ENCODE data around the gene SYF2. TPM values are rescaled to one million over a fixed set of nuclear protein-coding genes. Genes with fewer than 3 reads are reported as not detected.

Gene SYF2
- total and polyA plus RNA-seq, 2 of the 13 experiments (the other 11 are each of a cell fraction or from before 2014, with no cell fraction given) = 17.8 to 34.1 TPM

- TF ChIP-seq, protein P1, sequence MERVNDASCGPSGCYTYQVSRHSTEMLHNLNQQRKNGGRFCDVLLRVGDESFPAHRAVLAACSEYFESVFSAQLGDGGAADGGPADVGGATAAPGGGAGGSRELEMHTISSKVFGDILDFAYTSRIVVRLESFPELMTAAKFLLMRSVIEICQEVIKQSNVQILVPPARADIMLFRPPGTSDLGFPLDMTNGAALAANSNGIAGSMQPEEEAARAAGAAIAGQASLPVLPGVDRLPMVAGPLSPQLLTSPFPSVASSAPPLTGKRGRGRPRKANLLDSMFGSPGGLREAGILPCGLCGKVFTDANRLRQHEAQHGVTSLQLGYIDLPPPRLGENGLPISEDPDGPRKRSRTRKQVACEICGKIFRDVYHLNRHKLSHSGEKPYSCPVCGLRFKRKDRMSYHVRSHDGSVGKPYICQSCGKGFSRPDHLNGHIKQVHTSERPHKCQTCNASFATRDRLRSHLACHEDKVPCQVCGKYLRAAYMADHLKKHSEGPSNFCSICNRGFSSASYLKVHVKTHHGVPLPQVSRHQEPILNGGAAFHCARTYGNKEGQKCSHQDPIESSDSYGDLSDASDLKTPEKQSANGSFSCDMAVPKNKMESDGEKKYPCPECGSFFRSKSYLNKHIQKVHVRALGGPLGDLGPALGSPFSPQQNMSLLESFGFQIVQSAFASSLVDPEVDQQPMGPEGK (CRISPR knock-in tag; IDR thresholded peaks at IDR 0.05) = peak; percentile 58; the same call in 1 of the 2 replicates
- TF ChIP-seq, protein P2, sequence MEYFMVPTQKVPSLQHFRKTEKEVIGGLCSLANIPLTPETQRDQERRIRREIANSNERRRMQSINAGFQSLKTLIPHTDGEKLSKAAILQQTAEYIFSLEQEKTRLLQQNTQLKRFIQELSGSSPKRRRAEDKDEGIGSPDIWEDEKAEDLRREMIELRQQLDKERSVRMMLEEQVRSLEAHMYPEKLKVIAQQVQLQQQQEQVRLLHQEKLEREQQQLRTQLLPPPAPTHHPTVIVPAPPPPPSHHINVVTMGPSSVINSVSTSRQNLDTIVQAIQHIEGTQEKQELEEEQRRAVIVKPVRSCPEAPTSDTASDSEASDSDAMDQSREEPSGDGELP (IDR thresholded peaks at IDR 0.05; ENCODE audit: borderline replicate concordance, low read depth) = peak; percentile 91
- TF ChIP-seq THAP11 (CRISPR knock-in tag; IDR thresholded peaks at IDR 0.05) (no peak), NCOR1 (IDR thresholded peaks at IDR 0.05; ENCODE audit: borderline replicate concordance, low read length) (0 out of 2 replicates have a peak, but pooled peaks have one; percentile 7), KIAA2018 (CRISPR knock-in tag; IDR thresholded peaks at IDR 0.05; ENCODE audit: borderline replicate concordance) (no peak), EED (CRISPR knock-in tag; IDR thresholded peaks at IDR 0.05) (no peak), GFI1 (CRISPR knock-in tag; IDR thresholded peaks at IDR 0.05; ENCODE audit: borderline replicate concordance) (no peak), U2AF1 (optimal IDR thresholded peaks at IDR 0.05; ENCODE audit: low read depth, low read length) (no peak), ZNF430 (CRISPR knock-in tag; IDR thresholded peaks at IDR 0.05) (peak; percentile 57; the same call in 1 of the 2 replicates), TBL1XR1 (IDR thresholded peaks at IDR 0.05; ENCODE audit: borderline replicate concordance, low read length, partially characterized antibody) (no peak), NR2C2 (CRISPR knock-in tag; IDR thresholded peaks at IDR 0.05; ENCODE audit: borderline replicate concordance) (peak; percentile 60)
- TF ChIP-seq, protein P3, sequence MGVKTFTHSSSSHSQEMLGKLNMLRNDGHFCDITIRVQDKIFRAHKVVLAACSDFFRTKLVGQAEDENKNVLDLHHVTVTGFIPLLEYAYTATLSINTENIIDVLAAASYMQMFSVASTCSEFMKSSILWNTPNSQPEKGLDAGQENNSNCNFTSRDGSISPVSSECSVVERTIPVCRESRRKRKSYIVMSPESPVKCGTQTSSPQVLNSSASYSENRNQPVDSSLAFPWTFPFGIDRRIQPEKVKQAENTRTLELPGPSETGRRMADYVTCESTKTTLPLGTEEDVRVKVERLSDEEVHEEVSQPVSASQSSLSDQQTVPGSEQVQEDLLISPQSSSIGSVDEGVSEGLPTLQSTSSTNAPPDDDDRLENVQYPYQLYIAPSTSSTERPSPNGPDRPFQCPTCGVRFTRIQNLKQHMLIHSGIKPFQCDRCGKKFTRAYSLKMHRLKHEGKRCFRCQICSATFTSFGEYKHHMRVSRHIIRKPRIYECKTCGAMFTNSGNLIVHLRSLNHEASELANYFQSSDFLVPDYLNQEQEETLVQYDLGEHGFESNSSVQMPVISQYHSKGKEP (CRISPR knock-in tag; IDR thresholded peaks at IDR 0.05) = no peak
- TF ChIP-seq, protein P4, sequence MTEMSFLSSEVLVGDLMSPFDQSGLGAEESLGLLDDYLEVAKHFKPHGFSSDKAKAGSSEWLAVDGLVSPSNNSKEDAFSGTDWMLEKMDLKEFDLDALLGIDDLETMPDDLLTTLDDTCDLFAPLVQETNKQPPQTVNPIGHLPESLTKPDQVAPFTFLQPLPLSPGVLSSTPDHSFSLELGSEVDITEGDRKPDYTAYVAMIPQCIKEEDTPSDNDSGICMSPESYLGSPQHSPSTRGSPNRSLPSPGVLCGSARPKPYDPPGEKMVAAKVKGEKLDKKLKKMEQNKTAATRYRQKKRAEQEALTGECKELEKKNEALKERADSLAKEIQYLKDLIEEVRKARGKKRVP (CRISPR knock-in tag; IDR thresholded peaks at IDR 0.05) = 0 out of 4 replicates have a peak, but pooled peaks of 1 of the 2 experiments have one; percentile 28
These were observed 823 bp upstream of the SYF2 start (continued) for GRCh38 chr1:25232866-25233784.

Measured in HepG2 (cell line).